ENCODE results near the gene RALGAPA2.

RALGAPA2 gene

GRCh38 chr20:20528861-20529260, 183.6 kb downstream of the RALGAPA2 start:
- DNase-seq: no peak

DNA sequence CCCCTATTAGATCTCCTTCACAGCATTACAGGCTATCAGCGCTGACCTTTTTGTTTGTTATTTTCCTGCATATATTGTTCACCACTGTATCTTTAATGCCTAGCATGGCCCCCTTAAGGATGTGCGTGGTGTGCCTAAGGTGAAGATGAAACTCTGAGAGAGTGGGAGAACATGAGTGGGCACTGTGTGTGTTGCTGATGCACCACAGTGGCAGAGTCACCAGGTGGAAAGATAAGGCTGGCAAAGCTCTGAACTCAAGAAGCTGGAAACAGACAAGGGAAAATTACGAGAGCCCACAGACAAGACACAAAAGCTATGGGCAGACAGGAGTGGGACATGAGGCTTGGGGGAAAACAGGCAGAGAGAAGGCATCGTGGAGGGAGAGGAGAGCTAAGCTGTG, 184.8 kb downstream of the RALGAPA2 start:
- DNase-seq: no peak

DNA sequence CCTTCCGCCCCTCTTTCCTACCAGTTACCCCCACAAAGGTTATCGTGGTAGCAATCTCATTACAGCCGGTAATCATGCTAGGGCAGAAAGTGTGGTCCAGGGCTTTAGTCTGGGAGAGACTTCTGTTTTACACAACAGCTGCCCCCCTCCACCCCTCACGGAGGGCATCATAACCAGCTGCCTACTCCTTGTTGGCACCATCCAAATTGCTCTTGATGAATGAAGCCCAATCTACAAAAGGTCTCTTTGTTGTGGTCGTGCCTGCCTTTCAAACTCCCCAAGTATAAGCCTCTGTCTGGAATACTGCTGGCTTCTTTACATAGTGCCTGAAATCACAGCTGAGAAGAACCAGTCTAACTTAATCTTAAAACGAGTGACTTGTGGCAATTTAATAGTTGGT, 186.7 kb downstream of the RALGAPA2 start:
- no peak for DNase-seq

- DNase-seq: no peak
Measured at GRCh38 chr20:20525214-20525613, 187.2 kb downstream of the RALGAPA2 start.

GRCh38 chr20:20524756-20525155, 187.7 kb downstream of the RALGAPA2 start:
- no peak for DNase-seq

DNA sequence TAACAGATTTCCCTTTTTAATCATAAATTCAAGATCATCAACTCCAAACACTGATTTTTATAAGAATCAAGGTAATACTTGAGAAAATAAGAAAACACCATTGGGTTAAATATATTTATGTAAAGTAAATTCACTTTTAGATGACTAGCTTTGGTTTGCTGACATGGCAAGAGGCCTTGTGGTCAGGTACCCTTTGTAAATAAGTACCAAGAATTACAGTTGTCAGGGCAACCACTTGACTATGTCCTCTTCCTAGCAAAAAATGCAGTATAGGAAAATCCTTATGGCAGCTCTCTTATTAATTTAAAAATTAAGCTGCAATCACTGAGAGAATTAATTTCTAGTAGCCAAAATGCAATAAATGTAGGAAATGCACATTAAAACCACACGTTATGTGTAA, 190.7 kb downstream of the RALGAPA2 start:
- no peak for DNase-seq

GRCh38 chr20:20520776-20521175, 191.7 kb downstream of the RALGAPA2 start:
- no peak for DNase-seq

DNA sequence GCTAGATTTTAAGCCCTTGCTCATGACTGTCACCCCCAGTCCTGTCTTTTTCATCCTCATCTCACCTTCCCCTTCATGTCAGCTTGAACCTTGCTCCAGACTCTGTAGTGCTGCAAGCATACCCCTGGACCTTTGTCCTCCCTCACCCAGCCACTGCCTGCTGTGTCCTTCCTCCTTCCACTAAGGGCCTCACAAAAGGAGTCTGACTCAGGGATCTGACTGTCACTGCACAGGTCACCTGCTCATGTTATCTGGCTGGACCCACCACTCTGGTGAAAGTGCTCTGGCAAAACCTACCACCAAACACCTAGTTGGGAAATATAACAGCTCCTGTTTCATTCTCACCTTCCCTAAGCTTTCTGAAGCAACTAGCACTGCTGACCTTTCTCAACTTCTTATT, 193.2 kb downstream of the RALGAPA2 start:
- DNase-seq: no peak

DNA sequence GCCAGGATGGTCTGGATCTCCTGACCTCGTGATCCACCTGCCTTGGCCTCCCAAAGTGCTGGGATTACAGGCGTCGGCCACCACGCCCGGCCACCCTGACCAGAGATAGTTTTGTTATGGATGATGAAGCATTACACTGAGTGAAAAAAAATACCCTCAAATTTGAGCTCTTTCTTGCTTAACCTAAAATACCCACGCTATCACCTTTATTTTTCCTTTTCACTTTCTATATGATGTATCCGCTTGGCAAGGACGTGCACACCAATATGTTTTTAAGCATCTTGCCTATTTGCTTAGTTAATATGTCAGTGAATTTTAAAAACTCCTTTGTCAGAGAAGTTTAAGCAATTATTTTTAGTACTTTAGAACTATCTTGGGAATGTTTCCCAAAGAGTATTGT, 194.2 kb downstream of the RALGAPA2 start:
- no peak for DNase-seq

- no peak for DNase-seq
Measured at GRCh38 chr20:20517296-20517695, 195.1 kb downstream of the RALGAPA2 start.

DNA sequence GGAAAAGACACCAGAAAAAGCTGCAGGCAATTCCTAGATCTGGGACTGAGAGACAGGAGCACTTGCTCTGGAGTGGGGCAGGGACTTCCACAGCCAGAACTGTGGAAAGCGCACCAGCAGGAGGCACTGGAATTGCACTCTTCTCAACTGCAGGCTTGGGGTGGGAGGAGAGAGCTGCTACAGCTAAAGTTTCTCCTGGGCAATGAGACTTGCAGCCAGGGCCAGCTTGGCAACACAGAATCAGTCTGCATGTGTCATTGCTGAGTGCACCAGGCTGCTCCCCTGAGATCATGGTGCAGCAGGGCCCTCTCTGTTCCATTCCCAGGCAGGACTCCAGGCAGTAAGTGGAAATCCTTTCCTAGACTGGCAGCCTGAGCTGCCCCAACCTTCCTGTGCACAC, 198.7 kb downstream of the RALGAPA2 start:
- DNase-seq: no peak

DNA sequence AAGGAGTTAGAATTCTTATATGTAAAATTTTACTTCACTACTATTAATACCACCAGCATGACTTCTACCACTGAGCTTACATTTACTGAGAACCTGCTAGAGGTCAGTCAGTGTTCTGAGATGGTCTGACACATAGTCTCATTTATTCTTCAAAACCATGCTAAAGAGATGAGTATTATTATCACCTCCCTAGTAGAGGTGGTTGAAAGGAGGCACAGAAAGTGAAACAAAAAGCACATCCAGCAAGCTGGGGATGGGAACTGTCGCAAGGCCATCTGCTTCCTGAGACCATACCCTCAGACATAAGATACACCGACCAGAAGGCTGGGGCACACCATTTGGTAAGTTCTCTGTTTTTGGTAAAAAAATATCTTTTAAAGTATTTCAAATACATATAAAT, 206.9 kb downstream of the RALGAPA2 start:
- no peak for DNase-seq

DNA sequence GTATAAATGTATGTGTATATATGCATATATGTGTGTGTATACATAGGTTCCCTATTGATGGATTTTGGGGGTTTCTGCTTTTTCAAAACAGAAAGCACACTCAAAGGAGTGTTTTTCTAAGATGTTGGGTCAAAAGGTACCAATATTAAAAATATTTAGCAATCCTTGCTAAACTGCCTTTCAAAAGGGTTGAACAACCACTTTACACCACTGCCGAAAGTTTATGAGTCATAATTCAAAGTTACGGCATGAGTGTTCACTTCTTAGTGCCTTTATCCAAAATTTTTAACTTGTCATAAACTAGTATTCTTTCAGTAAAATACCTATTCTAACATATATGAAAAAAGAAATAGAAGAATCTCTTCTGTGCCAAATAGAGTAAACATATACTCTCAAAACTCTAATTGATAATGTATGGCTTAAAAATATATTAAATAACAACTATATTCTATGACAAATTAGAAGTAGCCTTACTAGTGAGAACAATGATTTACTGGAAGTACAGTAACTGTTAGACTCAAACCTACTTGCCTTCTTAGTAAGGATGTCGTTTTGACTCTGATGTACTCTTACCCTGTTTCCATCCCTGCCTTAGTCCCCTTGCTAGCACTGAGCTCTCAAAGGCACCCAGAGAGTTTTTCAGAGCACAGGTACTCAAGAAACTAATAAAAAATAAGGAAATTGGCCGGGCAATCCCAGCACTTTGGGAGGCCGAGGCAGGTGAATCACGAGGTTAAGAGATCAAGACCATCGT, 208.5 kb downstream of the RALGAPA2 start:
- no peak for DNase-seq

GRCh38 chr20:20501128-20501527, 211.3 kb downstream of the RALGAPA2 start:
- no peak for DNase-seq

DNA sequence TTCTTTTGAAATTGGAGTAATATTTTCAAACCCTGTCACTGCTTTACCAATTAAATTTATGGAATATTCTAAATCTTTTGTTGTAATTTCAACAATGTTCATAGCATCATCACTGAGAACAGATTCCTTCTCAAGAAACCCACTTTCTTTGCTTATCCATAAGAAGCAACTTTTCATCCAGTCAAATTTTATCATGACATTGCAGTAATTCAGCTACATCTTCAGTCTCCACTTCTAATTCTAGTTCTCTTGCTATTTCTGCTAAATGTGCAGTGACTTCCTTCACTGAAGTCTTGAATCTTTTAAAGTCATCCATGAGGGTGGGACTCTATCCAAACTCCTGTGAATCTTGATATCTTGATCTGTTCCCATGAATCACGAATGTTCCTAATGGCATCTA, 212.1 kb downstream of the RALGAPA2 start:
- no peak for DNase-seq

- no peak for DNase-seq
Measured at GRCh38 chr20:20499439-20499838, 213.0 kb downstream of the RALGAPA2 start.

- DNase-seq: no peak
Measured at GRCh38 chr20:20498076-20498861, 214.2 kb downstream of the RALGAPA2 start.

DNA sequence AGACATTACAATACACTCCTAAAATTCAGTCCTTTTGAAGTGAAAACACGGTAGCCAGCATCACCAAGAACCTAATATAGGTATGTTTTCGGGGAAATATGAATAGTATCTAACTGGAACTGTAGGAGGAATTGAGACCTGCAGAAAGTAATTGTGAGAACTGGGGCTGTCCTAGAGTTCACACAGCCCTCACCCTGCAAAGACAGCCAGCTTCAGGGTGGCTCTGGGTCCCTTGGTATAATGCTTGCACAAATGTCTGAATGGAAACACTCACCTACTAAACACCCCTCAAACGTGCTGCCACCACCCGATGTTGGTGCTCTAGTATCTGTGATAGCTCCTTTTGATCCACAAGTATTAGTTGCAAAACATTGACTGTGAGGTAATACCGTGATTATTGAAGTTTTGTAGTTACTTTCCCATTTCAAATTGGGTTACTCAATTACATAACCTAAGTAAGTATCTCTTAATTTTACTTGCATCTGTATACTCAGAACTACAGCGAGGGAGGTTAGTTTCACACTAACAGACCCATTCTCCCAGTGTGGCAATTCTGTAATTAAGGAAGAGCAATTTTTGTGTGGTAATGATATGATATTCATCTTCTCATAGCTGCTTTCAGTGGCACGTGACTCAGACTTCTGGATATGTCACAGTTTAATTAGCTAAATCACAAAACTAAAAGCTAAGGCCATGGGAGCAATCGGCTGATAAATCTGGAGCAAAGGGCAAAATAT, 215.0 kb downstream of the RALGAPA2 start:
- DNase-seq: no peak

DNA sequence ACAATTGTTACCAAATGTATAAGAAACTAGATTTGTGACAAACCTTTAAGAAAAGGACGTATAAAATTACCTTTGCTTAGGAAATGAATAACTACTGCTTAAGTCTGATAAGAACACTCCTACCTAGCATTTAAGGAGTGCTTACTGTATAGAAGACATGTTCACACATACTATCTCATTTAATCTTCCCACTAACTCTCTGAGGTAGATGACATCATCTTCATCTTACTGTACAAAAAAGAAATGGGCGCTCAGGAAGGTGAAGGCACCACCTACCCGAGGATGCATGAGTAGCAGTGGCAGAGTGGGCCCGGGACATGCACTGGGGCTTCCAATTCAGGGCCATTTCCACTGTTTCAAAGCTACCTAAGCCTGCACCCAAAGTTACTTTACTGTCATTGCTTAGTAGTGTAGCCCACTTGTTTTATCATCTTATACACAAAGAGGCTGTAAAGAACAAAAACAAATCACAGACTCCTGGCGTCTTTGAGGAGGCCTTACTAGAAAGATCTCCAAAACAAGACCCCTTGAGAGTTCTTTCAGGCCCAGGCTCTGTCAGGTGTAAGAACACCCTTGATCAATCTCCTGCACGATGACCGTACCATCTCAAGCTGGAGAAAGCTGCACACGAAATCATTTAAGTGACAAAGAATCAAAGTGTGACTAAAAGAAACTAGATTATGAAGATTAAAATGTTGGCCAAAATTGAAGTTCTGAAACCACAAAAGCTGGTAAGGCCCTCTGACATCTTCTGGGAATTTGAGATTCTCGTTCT, 216.5 kb downstream of the RALGAPA2 start:
- DNase-seq: no peak

- DNase-seq: no peak
Measured at GRCh38 chr20:20493701-20494100, 218.7 kb downstream of the RALGAPA2 start.

- no peak for DNase-seq
Measured at GRCh38 chr20:20492521-20493332, 219.7 kb downstream of the RALGAPA2 start.

- no peak for DNase-seq
Measured at GRCh38 chr20:20491784-20492264, 220.6 kb downstream of the RALGAPA2 start.

All from KG1 (cell line).